OCI-LY3 (cell line): ENCODE measurements around the gene HBD.

Source experiments
- H2AFZ ChIP-seq: fragments of 200-600, 300-600 bp; shearing (Covaris generic); 2 replicates; pipeline ENCODE4 v1.6.0; 2014; ENCODE audit warnings: antibody characterized with exemption, low read depth, low read length
- H3K27ac ChIP-seq: fragments of 200-600, 300-600 bp; sonication (generic); 2 replicates; pipeline ENCODE4 v1.5.1; 2014; ENCODE audit warnings: mild to moderate bottlenecking, low read length, moderate library complexity, mixed read lengths
- H3K27me3 ChIP-seq: fragments of 200-600, 300-600 bp; sonication (generic); 2 replicates; pipeline ENCODE4 v1.6.1; 2014; ENCODE audit warnings: low read depth, low read length, mixed read lengths
- H3K36me3 ChIP-seq: fragments of 200-600, 300-600 bp; sonication (generic); replicated peaks from 2 replicates; pipeline ENCODE3; 2014; ENCODE audit warnings: low read depth, low read length, mixed read lengths
- H3K4me1 ChIP-seq: fragments of 300-600, 200-600 bp; sonication (generic); 2 replicates; pipeline ENCODE4 v1.6.1; 2014; ENCODE audit warnings: low read length, mixed read lengths
- H3K4me2 ChIP-seq: fragments of 200-600, 300-600 bp; sonication (generic); 2 replicates; pipeline ENCODE4 v1.6.1; 2014; ENCODE audit warnings: low read length, mixed read lengths
- H3K4me3 ChIP-seq: fragments of 300-600, 200-600 bp; sonication (generic); 2 replicates; pipeline ENCODE4 v1.5.1; 2014; ENCODE audit warnings: antibody characterized with exemption, mild to moderate bottlenecking, low read length, moderate library complexity
- H3K79me2 ChIP-seq: fragments of 300-600, 200-600 bp; shearing (Covaris generic); 2 replicates; pipeline ENCODE4 v1.6.1; 2014; ENCODE audit warnings: mild to moderate bottlenecking, low read length, mixed read lengths
- H3K9ac ChIP-seq: fragments of 300-600, 200-600 bp; shearing (Covaris generic); 2 replicates; pipeline ENCODE4 v1.6.0; 2014; ENCODE audit warnings: mild to moderate bottlenecking, low read length, moderate library complexity
- H3K9me3 ChIP-seq: fragments of 200-600, 300-600 bp; shearing (Covaris generic); 2 replicates; pipeline ENCODE4 v1.6.1; 2014; ENCODE audit warnings: low read length, mixed read lengths; ENCODE audit not compliant: insufficient read depth
- H4K20me1 ChIP-seq: fragments of 200-600, 300-600 bp; sonication (generic); 2 replicates; pipeline ENCODE4 v1.6.1; 2016; ENCODE audit warnings: low read length, mixed read lengths; ENCODE audit not compliant: insufficient read depth
- EZH2phosphoT487 ChIP-seq: fragments of 200-600 bp; shearing (Covaris generic); IDR thresholded peaks from 2 replicates; pipeline ENCODE4 v1.6.1; 2018; ENCODE audit warnings: antibody characterized with exemption, mixed run types, low read depth
- TF ChIP-seq, protein P1 (sequence below): fragments of 200-600, 300-600 bp; sonication (generic); IDR thresholded peaks from 2 replicates; pipeline ENCODE4 v1.5.1; 2014; ENCODE audit warnings: antibody characterized with exemption, low read length, low read depth

HBD gene

GRCh38 chr11:5224538-5225479 is 9.5 kb downstream of the HBD start:
- Histone ChIP-seq H3K4me3 (no peak overlapping the region), H3K36me3 (no peaks in the 10 kb centered on the region), H3K79me2 (no peaks in the 10 kb centered on the region), H3K9ac (no peak overlapping the region), H3K27ac (no peak overlapping the region), H3K9me3 (no peaks in the 10 kb centered on the region), H3K4me1 (peaks cover 4% of the 10 kb centered on the region; the same call in 1 of the 2 replicates), H3K4me2 (no peak overlapping the region), H4K20me1 (no peaks in the 10 kb centered on the region), H3K27me3 (no peaks in the 10 kb centered on the region), H2AFZ (no peak overlapping the region)
- no peak for TF ChIP-seq EZH2phosphoT487
- TF ChIP-seq, protein P1, sequence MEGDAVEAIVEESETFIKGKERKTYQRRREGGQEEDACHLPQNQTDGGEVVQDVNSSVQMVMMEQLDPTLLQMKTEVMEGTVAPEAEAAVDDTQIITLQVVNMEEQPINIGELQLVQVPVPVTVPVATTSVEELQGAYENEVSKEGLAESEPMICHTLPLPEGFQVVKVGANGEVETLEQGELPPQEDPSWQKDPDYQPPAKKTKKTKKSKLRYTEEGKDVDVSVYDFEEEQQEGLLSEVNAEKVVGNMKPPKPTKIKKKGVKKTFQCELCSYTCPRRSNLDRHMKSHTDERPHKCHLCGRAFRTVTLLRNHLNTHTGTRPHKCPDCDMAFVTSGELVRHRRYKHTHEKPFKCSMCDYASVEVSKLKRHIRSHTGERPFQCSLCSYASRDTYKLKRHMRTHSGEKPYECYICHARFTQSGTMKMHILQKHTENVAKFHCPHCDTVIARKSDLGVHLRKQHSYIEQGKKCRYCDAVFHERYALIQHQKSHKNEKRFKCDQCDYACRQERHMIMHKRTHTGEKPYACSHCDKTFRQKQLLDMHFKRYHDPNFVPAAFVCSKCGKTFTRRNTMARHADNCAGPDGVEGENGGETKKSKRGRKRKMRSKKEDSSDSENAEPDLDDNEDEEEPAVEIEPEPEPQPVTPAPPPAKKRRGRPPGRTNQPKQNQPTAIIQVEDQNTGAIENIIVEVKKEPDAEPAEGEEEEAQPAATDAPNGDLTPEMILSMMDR: no peak

GRCh38 chr11:5223686-5224085 is 10.6 kb downstream of the HBD start:
- TF ChIP-seq, protein P1: no peak
- no peak for TF ChIP-seq EZH2phosphoT487
- Histone ChIP-seq H3K27ac (no peak overlapping the region), H3K36me3 (no peaks in the 10 kb centered on the region), H3K9ac (no peak overlapping the region), H4K20me1 (no peaks in the 10 kb centered on the region), H3K4me1 (no peaks in the 10 kb centered on the region), H3K79me2 (no peaks in the 10 kb centered on the region), H3K9me3 (no peaks in the 10 kb centered on the region), H3K4me3 (no peak overlapping the region), H3K4me2 (no peak overlapping the region), H2AFZ (no peak overlapping the region), H3K27me3 (no peaks in the 10 kb centered on the region)

DNA sequence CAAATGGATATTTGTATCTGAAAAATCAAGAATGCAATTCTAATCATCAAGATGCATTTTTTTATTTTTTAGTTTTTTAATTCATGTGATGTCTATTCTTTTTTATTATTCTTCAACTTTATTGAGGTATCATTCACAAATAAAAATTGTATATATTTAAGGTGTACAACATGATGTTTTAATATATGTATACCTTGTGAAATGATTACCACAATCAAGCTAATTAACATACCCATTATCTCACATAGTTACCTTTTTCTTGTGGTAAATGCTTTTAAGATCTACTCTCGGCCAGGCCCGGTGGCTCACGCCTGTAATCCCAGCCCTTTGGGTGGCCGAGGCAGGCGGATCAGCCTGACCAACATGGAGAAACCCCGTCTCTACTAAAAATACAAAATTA is 11.1 kb downstream of the HBD start:
- Histone ChIP-seq H3K4me3 (no peak overlapping the region), H3K4me2 (no peak overlapping the region), H3K4me1 (no peaks in the 10 kb centered on the region), H2AFZ (no peak overlapping the region), H3K27ac (no peak overlapping the region), H3K27me3 (no peaks in the 10 kb centered on the region), H3K79me2 (no peaks in the 10 kb centered on the region), H3K36me3 (no peaks in the 10 kb centered on the region), H3K9ac (no peak overlapping the region), H4K20me1 (no peaks in the 10 kb centered on the region), H3K9me3 (no peaks in the 10 kb centered on the region)
- TF ChIP-seq EZH2phosphoT487: no peak
- TF ChIP-seq, protein P1: no peak

DNA sequence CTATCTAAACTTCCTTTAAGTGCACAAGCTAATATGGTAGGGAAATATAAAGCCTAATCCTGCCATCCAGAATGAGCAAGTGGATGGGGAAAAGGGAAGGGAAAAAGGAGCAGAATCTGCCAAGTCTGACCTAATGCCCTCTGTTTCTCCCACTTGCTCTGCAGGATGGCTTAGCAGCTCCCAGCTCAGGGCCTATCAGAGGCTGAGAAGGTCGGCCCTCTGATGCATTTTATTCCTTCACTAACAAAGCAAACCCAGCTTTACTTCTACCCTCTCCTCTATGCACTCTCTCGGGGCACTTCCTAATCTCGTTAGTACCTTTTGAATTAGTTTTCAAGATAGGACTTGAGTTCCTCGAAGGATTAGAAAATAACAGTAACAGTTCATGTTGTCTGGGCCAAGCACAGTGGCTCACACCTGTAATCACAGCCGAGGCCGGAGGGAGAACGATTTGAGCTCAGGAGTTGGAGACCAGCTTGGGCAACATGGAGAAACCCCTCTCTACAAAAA is 23.9 kb downstream of the HBD start:
- H3K27me3 ChIP-seq: no peaks in the 10 kb centered on the region

More for the DNA sequence above, 23.9 kb downstream of the HBD start:
- no peak overlapping the region for H3K4me2 ChIP-seq
- H3K9me3 ChIP-seq: no peaks in the 10 kb centered on the region
- H3K36me3 ChIP-seq: no peaks in the 10 kb centered on the region
- TF ChIP-seq, protein P1: no peak
- TF ChIP-seq EZH2phosphoT487: no peak
- H3K27ac ChIP-seq: no peak overlapping the region
- no peaks in the 10 kb centered on the region for H4K20me1 ChIP-seq
- no peaks in the 10 kb centered on the region for H3K4me1 ChIP-seq
- no peak overlapping the region for H3K4me3 ChIP-seq
- no peak overlapping the region for H3K9ac ChIP-seq
- H3K79me2 ChIP-seq: no peaks in the 10 kb centered on the region
- no peak overlapping the region for H2AFZ ChIP-seq
